ENCODE data around the gene SYNRG.

DNA sequence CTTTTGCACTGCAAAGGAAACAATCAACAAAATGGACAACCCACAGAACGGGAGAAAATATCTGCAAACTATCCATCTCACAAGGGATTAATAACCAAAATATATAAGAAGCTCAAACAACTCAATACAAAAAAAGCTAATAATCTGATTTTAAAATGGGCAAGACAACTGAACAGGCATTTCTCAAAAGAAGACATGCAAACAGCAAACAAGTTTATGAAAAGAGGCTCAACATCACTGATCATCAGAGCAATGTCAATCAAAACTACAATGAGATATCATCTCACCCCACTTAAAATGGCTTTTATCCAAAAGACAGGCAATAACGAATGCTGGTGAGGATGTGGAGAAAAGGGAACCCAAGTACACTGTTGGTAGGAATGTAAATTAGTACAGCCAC lies 34.8 kb downstream of the SYNRG start:
- no peak for TF ChIP-seq SUZ12 (IDR thresholded peaks at IDR 0.05)
- TF ChIP-seq ZNF384 (IDR thresholded peaks at IDR 0.05) = no peak
- TF ChIP-seq, protein P1, sequence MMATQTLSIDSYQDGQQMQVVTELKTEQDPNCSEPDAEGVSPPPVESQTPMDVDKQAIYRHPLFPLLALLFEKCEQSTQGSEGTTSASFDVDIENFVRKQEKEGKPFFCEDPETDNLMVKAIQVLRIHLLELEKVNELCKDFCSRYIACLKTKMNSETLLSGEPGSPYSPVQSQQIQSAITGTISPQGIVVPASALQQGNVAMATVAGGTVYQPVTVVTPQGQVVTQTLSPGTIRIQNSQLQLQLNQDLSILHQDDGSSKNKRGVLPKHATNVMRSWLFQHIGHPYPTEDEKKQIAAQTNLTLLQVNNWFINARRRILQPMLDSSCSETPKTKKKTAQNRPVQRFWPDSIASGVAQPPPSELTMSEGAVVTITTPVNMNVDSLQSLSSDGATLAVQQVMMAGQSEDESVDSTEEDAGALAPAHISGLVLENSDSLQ (IDR thresholded peaks at IDR 0.05) = no peak
- no peak for TF ChIP-seq ELF4 (IDR thresholded peaks at IDR 0.05)

Data from HEK293T (cell line).